ENCODE data around the gene DNMT3B.

- TF ChIP-seq CTCF (IDR thresholded peaks at IDR 0.05) (no peak), POLR2AphosphoS5 (IDR thresholded peaks at IDR 0.05) (no peak)
These were observed 48.8 kb downstream of the DNMT3B start for GRCh38 chr20:32810941-32811340.
